ENCODE results near the gene SUMO3.

The SUMO3 gene

DNA sequence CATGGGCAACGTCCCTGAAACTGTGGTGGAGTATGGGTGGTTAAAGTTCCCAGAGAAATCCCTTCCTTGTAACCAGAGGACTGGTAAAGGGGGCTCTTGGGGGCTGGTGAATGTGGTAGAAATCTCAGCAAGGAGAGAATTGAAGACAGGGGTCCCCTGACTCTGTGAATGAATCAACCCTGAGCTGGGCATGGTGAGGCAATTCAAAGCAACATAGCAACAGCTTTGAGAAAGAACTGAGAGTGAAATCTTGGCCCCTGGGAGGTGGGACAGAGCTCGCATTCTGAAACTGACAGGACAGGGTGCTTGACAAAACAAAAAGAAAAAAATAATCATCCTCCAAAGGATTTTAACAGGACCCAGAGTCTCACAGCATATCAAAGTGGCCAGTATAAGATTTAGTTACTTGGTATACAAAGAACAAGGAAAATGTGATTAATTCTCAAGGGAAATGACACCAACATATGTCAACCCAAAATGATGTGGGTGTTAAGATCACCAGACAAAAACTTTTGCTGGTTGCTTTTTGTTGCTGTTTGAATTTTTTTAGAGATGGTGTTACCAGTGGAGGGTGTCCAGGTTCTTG lies 11.7 kb upstream of the SUMO3 start:
- no peak overlapping the region for H3K27ac ChIP-seq (ENCODE audit: low read depth, low read length)
- no peaks in the 10 kb centered on the region for H3K27me3 ChIP-seq (ENCODE audit: control insufficient read depth in 1 of 2, insufficient read depth in 2 of 2, low read length in 2 of 2)
- no peaks in the 10 kb centered on the region for H3K36me3 ChIP-seq (ENCODE audit: control insufficient read depth in 1 of 2, insufficient read depth in 2 of 2, low read length in 2 of 2)
- no peak overlapping the region for H3K4me3 ChIP-seq (ENCODE audit: low read depth in 1 of 2, low read length in 2 of 2)
- no peak overlapping the region for H3K9ac ChIP-seq (ENCODE audit: low read depth in 1 of 2, low read length in 2 of 2)
- H3K4me1 ChIP-seq (ENCODE audit: control insufficient read depth in 1 of 2, insufficient read depth in 2 of 2, low read length in 2 of 2) = no peaks in the 10 kb centered on the region
- H3K9me3 ChIP-seq (ENCODE audit: control insufficient read depth in 1 of 2, low read length in 2 of 2) = peaks cover 8 to 9% of the 10 kb centered on the region in 2 donors

DNA sequence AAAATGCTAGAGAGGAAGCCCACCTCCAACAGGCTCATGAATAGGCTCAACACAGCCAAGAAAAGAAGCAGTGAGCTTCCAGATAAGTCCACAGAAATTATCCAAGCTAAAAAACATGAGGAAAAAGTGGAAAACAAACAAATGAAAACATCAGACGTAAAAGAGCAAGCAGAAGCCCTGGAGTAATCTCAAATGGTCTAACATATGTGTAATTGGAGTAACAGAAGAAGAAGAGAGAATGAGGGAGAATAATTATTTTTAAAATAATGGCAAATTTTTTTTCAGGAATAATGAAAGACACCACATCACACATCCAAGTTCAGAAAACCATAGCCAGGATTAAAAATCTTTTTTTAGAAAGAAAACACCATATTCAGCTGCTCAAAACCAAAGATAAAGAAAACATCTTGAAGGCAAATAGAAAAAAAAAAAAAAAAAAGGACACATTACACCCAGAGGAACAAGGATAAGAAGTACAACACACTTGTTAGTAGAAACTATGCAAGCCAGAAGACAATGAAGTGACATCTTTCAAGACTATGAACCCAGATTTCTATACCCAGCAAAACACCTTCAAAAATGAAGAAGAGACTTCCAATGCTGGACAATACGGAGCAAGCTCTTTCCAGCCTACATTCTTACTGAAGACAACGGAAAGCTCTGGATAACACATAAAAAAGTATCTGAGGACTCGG lies 10.6 kb upstream of the SUMO3 start:
- Histone ChIP-seq H3K27ac (ENCODE audit: low read depth, low read length) (no peak overlapping the region), H3K27me3 (ENCODE audit: control insufficient read depth in 1 of 2, insufficient read depth in 2 of 2, low read length in 2 of 2) (no peaks in the 10 kb centered on the region), H3K9ac (ENCODE audit: low read depth in 1 of 2, low read length in 2 of 2) (no peak overlapping the region), H3K36me3 (ENCODE audit: control insufficient read depth in 1 of 2, insufficient read depth in 2 of 2, low read length in 2 of 2) (no peaks in the 10 kb centered on the region), H3K4me3 (ENCODE audit: low read depth in 1 of 2, low read length in 2 of 2) (no peak overlapping the region), H3K9me3 (ENCODE audit: control insufficient read depth in 1 of 2, low read length in 2 of 2) (peaks cover 9 to 11% of the 10 kb centered on the region in 2 donors), H3K4me1 (ENCODE audit: control insufficient read depth in 1 of 2, insufficient read depth in 2 of 2, low read length in 2 of 2) (no peaks in the 10 kb centered on the region)

DNA sequence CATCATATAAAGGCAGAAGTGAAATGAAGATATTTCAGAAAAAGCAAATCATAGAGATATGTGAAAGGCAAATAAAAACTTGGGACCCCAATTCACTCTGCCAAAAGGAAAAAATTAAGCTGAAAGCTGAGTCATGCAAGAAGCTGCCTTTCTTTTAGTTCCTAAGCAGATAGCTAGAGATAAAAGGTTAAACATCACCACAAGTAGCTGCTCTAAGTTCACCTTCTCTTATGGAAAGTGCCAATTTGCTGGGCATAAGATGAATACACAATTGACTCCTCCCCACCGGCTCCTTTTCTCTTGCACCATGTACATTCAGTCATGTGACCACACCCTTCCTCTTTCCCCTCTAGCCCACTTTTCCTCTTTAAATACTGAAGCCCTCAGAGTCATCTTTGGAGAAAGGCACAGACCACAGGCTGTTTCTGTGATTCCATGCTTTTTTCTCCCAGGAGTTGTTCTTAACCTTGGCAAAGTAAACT lies 5.4 kb upstream of the SUMO3 start:
- H3K36me3 ChIP-seq (ENCODE audit: control insufficient read depth in 1 of 2, insufficient read depth in 2 of 2, low read length in 2 of 2) = no peaks in the 10 kb centered on the region
- no peaks in the 10 kb centered on the region for H3K27me3 ChIP-seq (ENCODE audit: control insufficient read depth in 1 of 2, insufficient read depth in 2 of 2, low read length in 2 of 2)
- no peak overlapping the region for H3K9ac ChIP-seq (ENCODE audit: low read depth in 1 of 2, low read length in 2 of 2)
- H3K9me3 ChIP-seq (ENCODE audit: control insufficient read depth in 1 of 2, low read length in 2 of 2) = peaks cover 16 to 17% of the 10 kb centered on the region in 2 donors
- no peak overlapping the region for H3K27ac ChIP-seq (ENCODE audit: low read depth, low read length)
- no peak overlapping the region for H3K4me3 ChIP-seq (ENCODE audit: low read depth in 1 of 2, low read length in 2 of 2)
- H3K4me1 ChIP-seq (ENCODE audit: control insufficient read depth in 1 of 2, insufficient read depth in 2 of 2, low read length in 2 of 2) = no peaks in the 10 kb centered on the region

DNA sequence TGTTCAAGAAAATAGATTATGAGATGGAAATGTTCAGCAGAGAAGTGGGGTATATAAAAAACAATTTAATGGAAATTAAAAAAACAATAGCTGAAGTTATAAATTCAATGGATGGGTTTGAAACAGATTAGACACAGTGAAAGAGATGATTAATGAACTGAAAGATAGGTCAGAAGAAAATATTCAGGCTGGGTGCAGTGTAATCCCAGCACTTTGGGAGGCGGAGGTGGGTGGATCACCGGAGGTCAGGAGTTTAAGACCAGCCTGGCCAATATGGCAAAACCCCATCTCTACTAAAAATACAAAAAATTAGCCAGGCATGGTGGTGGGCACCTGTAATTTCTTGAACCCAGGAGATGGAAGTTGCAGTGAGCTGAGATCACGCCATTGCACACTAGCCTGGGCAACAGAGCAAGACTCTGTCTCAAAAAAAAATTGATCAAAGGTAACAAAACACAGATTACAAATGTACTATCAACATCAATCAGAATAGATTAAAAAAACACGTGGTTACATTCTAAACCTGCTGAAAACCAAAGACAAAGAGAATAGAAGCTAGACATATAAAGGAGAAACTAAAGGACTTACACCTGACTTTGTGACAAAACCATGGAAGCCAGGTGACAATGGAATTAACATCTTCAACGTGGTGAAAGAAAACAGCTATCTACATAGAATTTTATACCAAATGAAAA lies 4.8 kb upstream of the SUMO3 start:
- H3K36me3 ChIP-seq (ENCODE audit: control insufficient read depth in 1 of 2, insufficient read depth in 2 of 2, low read length in 2 of 2) = no peaks in the 10 kb centered on the region
- no peak overlapping the region for H3K9ac ChIP-seq (ENCODE audit: low read depth in 1 of 2, low read length in 2 of 2)
- peaks cover 11 to 13% of the 10 kb centered on the region in 2 donors for H3K9me3 ChIP-seq (ENCODE audit: control insufficient read depth in 1 of 2, low read length in 2 of 2)
- H3K27ac ChIP-seq (ENCODE audit: low read depth, low read length) = no peak overlapping the region
- no peaks in the 10 kb centered on the region for H3K27me3 ChIP-seq (ENCODE audit: control insufficient read depth in 1 of 2, insufficient read depth in 2 of 2, low read length in 2 of 2)
- no peak overlapping the region for H3K4me3 ChIP-seq (ENCODE audit: low read depth in 1 of 2, low read length in 2 of 2)
- no peaks in the 10 kb centered on the region for H3K4me1 ChIP-seq (ENCODE audit: control insufficient read depth in 1 of 2, insufficient read depth in 2 of 2, low read length in 2 of 2)

DNA sequence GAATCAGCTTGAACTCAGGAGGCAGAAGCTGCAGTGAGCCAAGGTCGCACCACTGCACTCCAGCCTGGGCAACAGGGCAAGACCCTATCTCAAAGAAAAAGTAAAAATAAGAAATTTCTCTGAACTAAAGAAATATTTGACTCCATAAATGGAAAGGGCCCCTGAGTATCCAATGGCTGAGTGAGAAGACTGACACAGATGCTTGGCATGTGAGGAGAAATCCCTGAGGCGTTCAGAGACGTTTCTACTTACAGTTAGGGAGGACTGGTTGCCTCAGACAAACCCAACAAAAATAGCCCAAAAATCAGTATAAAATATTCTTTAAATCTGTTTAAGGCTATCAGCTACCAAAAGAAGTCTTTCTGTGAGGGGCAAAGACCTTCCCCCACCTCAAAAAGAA lies 3.0 kb upstream of the SUMO3 start:
- Histone ChIP-seq H3K9ac (ENCODE audit: low read depth in 1 of 2, low read length in 2 of 2) (no peak overlapping the region), H3K4me1 (ENCODE audit: control insufficient read depth in 1 of 2, insufficient read depth in 2 of 2, low read length in 2 of 2) (peaks cover 3 to 11% of the 10 kb centered on the region in 2 donors), H3K27me3 (ENCODE audit: control insufficient read depth in 1 of 2, insufficient read depth in 2 of 2, low read length in 2 of 2) (no peaks in the 10 kb centered on the region), H3K4me3 (ENCODE audit: low read depth in 1 of 2, low read length in 2 of 2) (no peak overlapping the region), H3K9me3 (ENCODE audit: control insufficient read depth in 1 of 2, low read length in 2 of 2) (peaks cover 9 to 13% of the 10 kb centered on the region in 2 donors), H3K36me3 (ENCODE audit: control insufficient read depth in 1 of 2, insufficient read depth in 2 of 2, low read length in 2 of 2) (no peaks in the 10 kb centered on the region), H3K27ac (ENCODE audit: low read depth, low read length) (no peak overlapping the region)

DNA sequence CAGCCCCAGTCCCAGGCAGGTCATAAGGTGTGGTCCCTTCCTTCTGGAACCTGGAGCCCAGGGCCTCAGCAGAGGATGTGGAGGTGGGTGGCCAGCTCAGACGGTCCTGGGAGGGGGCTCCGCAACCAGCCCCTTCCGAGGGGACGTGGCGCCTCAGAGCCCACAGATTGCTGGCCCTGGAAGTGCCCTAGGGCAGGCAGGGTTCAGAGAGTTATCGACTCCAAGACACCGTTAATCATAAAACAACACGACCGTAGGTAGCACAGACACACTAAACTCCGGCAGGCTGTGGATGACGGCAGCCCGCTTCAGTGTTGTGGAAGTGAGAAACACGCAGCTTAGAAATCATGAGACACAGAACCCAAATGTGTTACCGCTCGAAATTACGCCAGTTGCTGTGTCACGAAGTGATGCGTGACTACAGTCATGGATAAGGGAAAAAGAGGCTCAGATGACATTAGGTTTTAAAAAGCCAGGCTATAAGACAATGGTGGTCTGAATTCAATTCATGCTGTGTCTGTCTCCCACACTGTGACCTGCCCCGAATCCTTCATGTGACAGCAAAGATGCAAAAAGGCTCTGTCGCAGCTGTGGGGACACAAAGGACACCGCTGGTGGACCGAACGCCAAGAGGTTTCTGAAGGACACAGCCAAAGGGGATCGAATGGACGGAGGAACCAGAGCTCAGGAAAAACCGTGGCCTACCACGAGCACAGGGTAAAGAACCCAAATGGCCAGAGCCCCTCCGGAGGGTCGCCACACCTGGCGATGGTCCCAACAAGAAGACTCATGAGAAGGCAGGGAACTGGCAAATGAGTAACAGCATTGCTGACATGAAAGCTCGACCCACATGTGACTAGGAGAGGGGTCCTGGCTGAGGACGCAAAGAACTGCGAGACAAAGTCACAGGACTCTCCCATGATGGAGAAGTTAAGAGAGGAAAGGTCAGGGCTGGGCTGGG lies 1.7 kb upstream of the SUMO3 start:
- Histone ChIP-seq H3K9me3 (ENCODE audit: control insufficient read depth in 1 of 2, low read length in 2 of 2) (peaks cover 9 to 13% of the 10 kb centered on the region in 2 donors), H3K27ac (ENCODE audit: low read depth, low read length) (no peak overlapping the region), H3K9ac (ENCODE audit: low read depth in 1 of 2, low read length in 2 of 2) (no peak overlapping the region), H3K27me3 (ENCODE audit: control insufficient read depth in 1 of 2, insufficient read depth in 2 of 2, low read length in 2 of 2) (no peaks in the 10 kb centered on the region), H3K4me1 (ENCODE audit: control insufficient read depth in 1 of 2, insufficient read depth in 2 of 2, low read length in 2 of 2) (peaks cover 3 to 11% of the 10 kb centered on the region in 2 donors), H3K4me3 (ENCODE audit: low read depth in 1 of 2, low read length in 2 of 2) (peak overlapping the region in 1 of 2 donors; percentile 5), H3K36me3 (ENCODE audit: control insufficient read depth in 1 of 2, insufficient read depth in 2 of 2, low read length in 2 of 2) (no peaks in the 10 kb centered on the region)

DNA sequence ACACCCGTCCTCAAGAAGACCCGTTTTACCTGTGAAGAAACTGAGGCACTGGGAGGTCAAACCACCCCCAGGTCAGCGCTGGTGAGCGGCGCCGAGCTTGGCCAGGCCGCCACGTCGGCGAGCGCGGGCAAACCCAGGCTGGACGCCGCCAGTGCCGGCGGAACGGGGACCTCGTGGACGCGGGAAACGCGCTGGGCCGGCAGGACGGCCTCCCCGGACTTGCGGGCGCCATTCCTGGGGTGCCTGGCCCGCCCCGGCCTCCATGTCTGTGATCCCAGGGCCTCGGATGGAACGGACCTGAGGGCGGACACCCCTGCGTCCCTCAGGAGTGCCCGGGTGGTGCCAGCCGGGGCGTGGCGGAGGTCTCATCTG lies 764 bp upstream of the SUMO3 start:
- H3K27me3 ChIP-seq (ENCODE audit: control insufficient read depth in 1 of 2, insufficient read depth in 2 of 2, low read length in 2 of 2) = no peaks in the 10 kb centered on the region
- H3K9me3 ChIP-seq (ENCODE audit: control insufficient read depth in 1 of 2, low read length in 2 of 2) = peaks cover 9 to 11% of the 10 kb centered on the region in 2 donors
- no peak overlapping the region for H3K27ac ChIP-seq (ENCODE audit: low read depth, low read length)
- H3K36me3 ChIP-seq (ENCODE audit: control insufficient read depth in 1 of 2, insufficient read depth in 2 of 2, low read length in 2 of 2) = peaks cover 0 to 3% of the 10 kb centered on the region in 2 donors
- peaks cover 3 to 11% of the 10 kb centered on the region in 2 donors for H3K4me1 ChIP-seq (ENCODE audit: control insufficient read depth in 1 of 2, insufficient read depth in 2 of 2, low read length in 2 of 2)
- peak overlapping the region; percentile 61 to 65 for H3K4me3 ChIP-seq (ENCODE audit: low read depth in 1 of 2, low read length in 2 of 2)
- H3K9ac ChIP-seq (ENCODE audit: low read depth in 1 of 2, low read length in 2 of 2) = peak overlapping the region; percentile 60 to 61

DNA sequence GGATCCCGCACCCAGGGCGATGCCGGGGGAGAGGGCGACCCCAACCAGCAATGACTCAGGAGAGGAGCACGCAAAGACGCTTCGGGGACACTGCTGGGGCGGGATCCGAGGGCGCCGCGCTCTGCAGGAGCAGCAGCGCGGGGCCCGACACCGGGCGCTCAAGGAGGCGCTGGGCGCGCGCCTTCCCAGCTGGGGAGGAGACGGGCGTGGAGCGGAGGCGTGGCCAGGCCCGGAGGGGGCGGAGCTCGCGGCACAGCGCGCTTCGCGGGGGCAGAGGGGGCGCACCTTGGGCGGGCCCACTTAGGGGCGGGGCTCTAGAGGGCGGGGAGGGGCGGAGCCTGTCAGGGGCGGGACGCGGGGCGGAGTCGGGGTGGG lies 369 bp downstream of the SUMO3 start:
- H3K9me3 ChIP-seq (ENCODE audit: control insufficient read depth in 1 of 2, low read length in 2 of 2) = peaks cover under 1 to 3% of the 10 kb centered on the region in 2 donors
- peak overlapping the region; percentile 70 for H3K27ac ChIP-seq (ENCODE audit: low read depth, low read length)
- peak overlapping the region; percentile 57 to 61 for H3K9ac ChIP-seq (ENCODE audit: low read depth in 1 of 2, low read length in 2 of 2)
- peak overlapping the region; percentile 78 to 82 for H3K4me3 ChIP-seq (ENCODE audit: low read depth in 1 of 2, low read length in 2 of 2)
- no peaks in the 10 kb centered on the region for H3K27me3 ChIP-seq (ENCODE audit: control insufficient read depth in 1 of 2, insufficient read depth in 2 of 2, low read length in 2 of 2)
- H3K4me1 ChIP-seq (ENCODE audit: control insufficient read depth in 1 of 2, insufficient read depth in 2 of 2, low read length in 2 of 2) = peaks cover 3 to 11% of the 10 kb centered on the region in 2 donors
- peaks cover 0 to 14% of the 10 kb centered on the region in 2 donors for H3K36me3 ChIP-seq (ENCODE audit: control insufficient read depth in 1 of 2, insufficient read depth in 2 of 2, low read length in 2 of 2)

DNA sequence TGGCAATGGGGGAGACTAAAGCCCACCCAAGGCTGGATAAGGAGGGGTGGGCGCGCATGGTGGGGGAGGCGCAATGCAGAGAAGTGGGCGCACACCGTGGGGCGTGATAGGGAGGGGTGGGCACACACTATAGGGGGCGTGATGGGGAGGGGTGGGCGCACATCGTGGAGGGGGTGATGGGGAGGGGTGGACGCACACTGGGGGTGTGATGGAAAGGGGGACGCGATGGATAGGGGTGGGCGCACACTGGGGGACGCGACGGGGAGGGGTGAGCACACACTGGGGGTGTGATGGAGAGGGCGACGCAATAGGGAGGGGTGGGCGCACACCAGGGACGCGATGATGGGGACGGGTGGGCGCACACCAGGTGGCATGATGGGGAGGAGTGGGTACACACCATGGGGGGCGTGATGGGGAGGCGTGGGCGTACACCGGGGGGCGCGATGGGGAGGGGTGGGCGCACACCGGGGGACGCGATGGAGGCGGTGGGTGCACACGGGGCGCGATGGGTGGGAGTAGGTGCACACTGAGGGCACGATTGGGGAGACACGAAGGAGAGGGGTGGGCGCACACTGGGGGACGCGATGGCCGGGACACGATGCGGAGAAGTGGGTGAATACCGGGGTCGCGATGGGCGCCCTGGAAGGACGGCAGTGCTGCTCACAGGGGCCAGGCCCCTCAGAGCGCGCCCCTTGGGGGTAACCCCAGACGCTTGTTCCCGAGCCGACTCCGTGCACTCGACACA lies 929 bp downstream of the SUMO3 start:
- Histone ChIP-seq H3K9me3 (ENCODE audit: control insufficient read depth in 1 of 2, low read length in 2 of 2) (peaks cover 0 to 3% of the 10 kb centered on the region in 2 donors), H3K4me3 (ENCODE audit: low read depth in 1 of 2, low read length in 2 of 2) (peak overlapping the region; percentile 78 to 82), H3K9ac (ENCODE audit: low read depth in 1 of 2, low read length in 2 of 2) (peak overlapping the region; percentile 54 to 57), H3K27me3 (ENCODE audit: control insufficient read depth in 1 of 2, insufficient read depth in 2 of 2, low read length in 2 of 2) (no peaks in the 10 kb centered on the region), H3K36me3 (ENCODE audit: control insufficient read depth in 1 of 2, insufficient read depth in 2 of 2, low read length in 2 of 2) (peaks cover 0 to 15% of the 10 kb centered on the region in 2 donors), H3K27ac (ENCODE audit: low read depth, low read length) (no peak overlapping the region), H3K4me1 (ENCODE audit: control insufficient read depth in 1 of 2, insufficient read depth in 2 of 2, low read length in 2 of 2) (peaks cover 3 to 11% of the 10 kb centered on the region in 2 donors)

All from duodenal mucosa (tissue), 2 donors.